ENCODE data around the gene UCK2.

Gene UCK2

DNA sequence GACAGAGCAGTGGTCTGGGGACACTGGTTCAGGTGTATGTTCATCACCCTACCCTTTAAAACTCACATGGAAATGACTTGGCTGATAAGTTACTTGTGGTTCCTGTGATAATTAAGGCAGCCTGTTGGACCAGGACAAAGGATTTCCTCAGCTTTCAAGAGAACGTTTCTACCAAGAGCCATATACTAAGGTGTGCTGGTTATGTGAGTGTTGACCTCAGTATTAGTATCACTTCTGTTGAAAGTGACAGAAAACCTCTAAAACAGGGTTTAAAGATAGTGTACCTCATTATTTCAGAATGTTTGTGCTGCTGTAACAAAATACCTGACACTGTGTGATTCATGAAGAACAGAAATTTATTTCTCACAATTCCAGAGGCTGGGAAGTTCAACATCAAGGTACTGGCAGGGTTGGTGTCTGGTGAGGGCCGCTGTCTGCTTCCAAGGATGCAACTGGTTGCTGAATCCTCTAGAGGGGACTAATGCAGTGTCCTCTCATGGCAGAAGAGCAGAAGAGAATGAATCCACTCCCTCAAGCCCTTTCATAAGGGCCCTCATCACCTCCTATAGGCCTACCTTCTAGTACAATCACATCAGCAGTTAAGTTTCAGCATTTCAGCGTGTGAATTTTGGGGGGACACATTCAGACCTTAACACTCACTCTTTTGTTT, 54.9 kb downstream of the UCK2 start:
- no peak for DNase-seq

DNA sequence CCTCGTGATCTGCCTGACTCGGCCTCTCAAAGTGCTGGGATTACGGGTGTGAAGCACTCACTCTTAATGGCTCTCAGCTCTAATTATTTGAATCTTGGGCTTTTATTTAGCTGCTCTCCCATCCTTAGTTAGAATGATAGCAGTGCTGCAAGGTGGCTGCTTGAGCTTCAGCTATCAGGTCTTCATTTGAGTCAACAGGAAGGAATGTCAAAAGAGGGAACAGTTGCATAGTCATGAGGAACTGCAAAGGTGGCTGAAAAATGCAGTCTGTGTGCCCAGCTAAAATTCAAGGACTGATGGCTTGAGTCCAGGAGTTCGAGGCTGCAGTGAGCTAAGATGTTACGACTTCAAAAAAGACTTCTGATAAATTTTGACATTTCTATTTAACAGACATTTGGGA, 55.6 kb downstream of the UCK2 start:
- peak; percentile 25 for DNase-seq

DNA sequence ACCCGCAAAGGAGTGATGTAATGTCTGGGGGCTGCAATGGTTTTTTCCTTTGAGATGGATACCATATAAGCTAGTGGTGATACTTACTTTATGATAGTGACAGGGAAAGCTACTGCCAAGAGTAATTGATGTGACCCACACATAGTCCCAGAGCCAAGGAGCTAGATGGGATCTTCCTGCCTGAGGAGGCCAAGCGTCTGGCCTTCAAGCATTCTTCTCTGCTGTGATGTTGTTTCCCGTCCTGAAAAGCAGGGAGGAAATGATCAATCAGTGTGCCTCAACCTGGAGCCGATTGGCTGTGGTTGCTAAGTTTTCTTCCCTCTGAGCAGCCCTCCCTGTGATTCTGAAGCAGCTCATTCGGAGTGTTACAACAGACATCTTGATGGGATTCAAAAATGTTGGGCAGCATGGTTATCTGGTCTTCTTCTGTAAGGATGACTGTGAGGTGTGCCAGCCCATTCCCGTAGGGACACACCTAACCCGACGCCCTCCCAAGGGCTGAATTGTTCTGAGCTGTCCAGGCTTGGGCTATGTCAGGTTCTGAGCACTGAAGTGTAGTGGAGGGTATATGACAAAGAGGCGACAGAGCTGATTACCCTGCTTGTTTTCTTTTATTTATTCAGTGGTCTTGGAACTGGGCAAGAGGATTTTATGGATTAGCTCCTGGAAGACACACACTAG, 56.7 kb downstream of the UCK2 start:
- DNase-seq, result no peak

DNA sequence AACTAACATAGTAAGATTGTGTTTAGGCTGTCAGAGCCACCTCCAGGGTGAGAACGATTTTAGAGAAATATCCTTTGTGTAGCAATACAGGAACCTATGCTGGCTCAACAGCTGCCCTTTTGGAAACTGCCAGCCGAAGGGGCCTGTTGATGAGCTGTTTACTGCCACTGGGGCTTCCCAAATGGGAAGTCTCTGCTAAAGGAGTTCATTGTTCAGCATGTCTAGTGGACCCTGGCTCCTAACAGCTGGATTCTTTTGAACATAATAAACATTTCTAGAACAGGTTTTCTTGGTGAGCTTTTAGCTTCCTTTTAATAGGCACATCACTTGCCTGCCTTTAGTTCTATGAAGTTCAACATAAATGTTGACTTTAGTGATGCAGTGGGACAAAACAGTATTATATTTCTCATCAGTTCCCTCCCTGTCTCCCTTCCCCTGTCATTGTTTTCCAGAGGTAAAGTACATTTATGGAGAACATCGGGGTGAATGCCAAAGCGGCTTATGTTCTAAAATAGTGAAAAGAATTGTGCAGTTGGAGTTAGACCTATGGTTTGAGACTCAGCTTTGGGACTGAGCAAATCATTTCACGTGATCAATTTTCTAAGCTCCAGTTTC, 57.4 kb downstream of the UCK2 start:
- DNase-seq, result no peak

DNA sequence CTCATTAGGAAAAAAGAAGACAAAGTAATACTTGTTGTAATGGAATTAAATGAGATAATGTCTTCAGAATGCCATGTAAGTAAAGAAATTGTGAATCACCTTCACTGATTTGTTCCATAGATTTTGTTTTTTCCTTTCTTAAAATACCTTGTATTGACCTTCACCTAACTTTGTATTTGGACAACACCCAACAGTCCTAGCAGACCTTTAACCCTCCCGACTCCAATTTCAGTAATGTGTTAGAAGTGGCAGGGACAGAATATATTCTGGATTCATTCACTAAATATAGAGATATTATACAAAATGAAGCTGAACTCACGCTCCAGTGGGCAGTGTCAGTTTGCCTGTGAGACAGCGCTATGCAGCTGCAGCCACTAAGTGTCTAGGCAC, 57.9 kb downstream of the UCK2 start:
- DNase-seq, result no peak

DNA sequence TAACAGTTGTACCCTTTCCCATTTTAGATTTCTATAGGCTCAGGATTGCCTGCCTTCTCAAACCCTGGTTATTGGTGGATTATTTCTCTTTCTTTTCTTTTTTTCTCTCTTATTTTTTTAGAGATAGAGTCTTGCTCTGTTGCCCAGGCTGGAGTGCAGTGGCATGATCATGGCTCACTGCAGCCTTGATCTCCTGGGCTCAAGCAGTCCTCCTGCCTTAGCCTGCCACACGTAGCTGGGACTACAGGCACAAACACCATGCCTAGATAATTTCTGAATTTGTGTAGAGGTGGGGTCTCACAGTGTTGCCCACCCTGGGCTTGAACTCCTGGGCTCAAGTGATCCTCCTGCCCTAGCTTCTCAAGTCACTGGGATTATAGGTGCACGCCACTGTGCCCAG, 58.8 kb downstream of the UCK2 start:
- DNase-seq, result no peak

DNA sequence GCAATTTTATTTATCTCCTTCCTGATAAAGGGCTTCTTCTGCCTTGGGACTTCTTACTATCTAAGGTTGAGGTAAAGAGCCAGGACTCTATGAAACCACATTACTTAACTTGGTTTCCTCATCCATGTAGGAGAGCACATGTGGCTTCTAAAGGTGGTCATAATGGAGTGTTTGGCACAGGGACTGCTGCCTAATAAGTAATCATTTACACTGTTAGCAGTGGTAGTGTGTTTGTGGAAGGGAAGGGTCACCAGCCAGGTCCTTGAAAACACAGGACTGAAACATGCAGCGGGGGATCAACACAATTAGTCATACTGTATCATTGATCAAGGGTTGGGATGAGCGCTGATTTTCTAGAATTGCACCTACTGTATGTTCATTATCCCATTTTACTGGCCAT, 59.6 kb downstream of the UCK2 start:
- no peak for DNase-seq

DNA sequence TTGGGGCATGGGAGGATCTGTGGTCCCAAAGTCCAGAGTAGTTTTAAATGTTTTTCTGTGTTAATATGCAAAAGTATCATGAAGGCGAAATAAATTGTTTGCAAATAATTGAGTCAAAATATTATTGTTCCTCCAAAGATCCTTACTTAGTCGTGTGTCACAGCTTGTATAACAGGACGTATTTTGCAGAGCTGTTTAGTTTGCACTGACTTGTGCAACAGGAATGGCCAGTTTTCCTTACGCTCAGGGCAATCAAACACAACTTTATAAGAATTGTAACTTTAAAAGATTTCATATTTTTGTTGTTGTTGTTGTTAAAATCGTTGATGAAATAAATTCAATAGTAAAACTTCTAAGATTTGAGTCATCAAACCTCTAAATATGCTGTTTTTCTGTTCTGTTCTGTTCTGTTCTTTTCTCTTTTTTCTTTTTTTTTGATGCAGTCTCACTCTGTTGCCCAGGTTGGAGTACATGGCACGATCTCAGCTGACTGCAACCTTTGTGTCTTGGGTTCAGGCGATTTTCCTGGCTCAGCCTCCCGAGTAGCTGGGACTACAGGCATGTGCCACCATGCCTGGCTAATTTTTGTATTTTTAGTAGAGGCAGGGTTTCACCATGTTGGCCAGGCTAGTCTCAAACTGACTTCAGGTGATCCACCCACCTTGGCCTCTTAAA, 60.6 kb downstream of the UCK2 start:
- no peak for DNase-seq

DNA sequence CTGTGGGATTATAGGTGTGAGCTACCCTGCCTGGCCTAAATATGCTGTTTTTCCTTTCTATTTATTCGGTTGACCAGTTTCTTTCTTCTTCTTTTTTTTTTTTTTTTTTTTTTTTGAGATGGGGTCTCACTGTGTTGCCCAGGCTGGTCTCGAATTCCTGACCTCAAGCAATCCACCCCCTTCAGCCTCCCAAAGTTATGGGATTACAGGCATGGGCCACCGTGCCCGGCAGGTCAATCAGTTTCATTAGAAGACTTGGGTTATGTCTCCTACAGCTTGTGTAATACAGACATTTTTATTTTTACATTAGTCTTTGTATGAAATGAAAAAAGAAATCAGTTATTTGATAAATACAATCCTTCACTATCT, 61.1 kb downstream of the UCK2 start:
- no peak for DNase-seq

DNA sequence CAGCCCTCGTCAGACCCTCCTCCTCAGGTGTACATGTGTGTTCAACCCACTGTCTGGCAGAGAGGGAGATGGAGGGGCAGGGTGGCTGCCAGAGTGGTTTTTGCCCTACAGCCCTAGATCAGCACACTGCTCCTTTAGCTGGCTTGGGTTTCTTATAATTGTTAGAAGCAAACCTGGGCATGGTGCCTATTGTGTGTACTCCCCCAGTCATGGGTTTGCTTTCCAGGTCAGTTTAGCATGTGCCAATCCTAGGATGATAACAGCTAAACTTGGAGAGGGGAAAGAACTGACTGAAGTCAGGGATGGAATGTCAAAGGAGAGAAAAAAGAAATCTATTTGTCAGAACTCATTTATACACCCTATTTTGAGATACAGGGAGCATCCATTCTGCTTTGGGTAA, 63.3 kb downstream of the UCK2 start:
- DNase-seq, result no peak

DNA sequence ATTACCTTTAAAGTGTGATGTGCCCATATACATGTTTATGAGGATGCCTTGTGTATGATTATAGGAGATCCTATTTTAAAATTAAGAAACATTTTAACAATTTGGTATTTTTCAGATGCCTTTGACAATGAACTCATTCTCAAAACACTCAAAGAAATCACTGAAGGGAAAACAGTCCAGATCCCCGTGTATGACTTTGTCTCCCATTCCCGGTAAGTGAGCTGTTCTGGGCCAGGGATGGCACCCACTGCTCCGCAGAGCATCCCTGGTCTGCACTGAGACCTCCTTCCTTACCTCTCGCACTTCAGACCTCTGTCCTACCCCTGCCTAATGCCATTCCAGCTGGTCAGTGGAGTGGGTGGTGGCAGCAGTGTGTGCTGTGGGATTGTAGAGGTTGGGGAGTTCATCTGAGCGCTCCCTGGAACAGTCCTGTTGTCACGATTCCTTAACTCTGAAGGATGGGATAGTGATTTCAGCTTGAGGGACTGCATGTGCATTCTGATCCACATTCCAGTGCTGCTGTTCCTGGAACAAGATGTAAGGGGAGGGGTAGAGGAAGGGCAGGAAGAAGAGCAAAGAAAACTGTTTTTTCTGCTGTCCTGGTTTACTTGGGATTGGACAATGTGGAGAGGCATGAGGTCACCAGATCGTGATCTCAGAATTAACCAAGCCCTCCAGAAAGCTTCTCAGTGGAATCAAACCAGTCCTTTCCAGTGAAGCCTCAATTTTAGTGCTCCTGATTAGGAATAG, 63.9 kb downstream of the UCK2 start:
- DNase-seq, result no peak

DNA sequence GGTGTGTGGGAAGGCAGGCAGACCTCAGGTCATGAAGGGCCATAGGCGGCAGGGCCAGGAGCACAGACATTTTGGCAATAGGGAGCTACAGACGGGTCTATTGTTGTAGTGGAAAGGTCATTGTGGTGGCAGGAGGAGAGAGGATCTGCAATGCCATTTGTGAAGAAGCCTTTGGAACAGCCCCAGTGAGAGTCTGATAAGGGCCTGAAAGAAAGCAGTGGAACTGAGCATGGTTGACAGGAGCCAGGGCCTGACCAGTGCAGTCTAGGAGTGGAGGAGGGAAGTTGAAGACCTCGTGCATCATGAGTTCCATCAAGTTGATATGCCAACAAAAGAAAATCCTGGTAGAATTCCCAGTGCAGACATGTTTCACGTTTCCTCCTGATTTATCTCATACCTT, 65.5 kb downstream of the UCK2 start:
- no peak for DNase-seq

DNA sequence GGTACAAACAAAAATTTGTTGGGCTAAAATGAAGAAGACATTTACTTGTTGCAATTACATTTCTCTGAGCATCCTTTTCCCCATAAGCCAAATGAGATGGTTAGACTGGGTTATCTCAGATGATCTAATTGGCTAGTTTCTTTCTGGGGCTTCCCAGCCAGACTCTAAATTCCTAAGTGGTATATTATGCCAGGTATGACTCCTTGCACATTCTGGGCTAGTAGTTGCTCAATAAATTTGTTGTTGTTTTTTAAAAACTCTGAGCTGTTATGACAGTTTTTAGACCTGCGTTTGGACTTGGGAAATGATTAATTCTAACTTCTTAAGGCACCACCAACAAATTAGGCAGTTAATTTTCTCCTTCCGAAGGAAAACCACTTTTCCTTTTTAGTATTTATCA, 66.1 kb downstream of the UCK2 start:
- DNase-seq, result no peak

DNA sequence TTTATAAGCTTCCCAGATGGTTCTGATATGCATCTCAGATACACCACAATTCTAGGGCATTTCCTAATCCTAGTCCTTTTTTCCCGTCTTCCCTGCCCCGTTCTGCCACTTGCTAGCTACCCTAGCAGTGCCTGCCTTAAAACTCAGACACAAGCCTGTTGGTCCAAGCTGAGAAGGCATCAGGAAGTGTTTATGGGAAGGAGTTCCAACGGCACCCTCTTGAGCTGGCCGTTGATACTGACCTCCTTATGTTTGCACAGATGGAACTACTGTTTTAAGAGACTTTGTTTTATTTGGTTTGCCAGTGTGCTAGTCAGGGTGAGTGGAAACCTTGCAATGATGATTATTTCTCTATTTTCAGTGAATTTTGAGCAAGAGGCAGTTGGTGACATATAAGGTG, 67.2 kb downstream of the UCK2 start:
- no peak for DNase-seq

DNA sequence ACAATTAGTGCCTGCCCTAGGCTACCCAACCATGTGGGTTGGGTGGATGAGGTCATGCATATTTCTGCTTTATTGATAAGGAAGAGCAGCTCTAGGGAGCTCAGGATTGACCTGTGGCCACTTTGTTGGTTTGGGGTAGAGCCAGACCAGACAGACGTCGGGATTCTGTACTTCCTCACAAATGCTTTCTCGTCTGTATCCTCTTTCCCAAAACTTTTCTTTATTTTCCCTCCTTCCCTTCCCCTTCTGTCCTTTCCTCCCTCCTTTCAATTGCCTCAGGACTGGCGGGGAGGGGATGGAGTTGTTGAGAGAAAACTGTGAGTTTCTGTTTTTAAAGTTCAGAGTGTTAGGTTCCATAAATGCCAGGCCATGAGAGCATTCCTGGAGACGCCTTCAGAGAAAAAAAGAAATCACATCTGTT, 68.0 kb downstream of the UCK2 start:
- no peak for DNase-seq

DNA sequence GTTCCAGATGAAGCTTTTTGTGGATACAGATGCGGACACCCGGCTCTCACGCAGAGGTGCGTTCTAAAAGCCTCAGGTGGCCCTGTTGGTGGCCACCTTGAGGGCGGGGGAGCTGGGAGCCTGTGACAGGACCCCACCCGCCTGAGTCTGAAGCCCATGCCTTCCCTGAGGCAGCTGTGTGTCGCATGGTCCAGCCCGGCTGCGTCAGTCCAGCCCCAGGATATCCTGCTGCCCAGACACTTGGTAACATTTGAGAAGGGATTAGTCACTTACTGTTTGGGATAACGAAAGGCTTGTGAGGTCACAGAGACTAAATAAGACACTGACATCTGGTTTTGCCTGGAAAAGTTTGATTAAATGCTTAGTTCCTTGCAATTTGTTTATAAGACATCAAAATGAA, 68.9 kb downstream of the UCK2 start:
- no peak for DNase-seq

DNA sequence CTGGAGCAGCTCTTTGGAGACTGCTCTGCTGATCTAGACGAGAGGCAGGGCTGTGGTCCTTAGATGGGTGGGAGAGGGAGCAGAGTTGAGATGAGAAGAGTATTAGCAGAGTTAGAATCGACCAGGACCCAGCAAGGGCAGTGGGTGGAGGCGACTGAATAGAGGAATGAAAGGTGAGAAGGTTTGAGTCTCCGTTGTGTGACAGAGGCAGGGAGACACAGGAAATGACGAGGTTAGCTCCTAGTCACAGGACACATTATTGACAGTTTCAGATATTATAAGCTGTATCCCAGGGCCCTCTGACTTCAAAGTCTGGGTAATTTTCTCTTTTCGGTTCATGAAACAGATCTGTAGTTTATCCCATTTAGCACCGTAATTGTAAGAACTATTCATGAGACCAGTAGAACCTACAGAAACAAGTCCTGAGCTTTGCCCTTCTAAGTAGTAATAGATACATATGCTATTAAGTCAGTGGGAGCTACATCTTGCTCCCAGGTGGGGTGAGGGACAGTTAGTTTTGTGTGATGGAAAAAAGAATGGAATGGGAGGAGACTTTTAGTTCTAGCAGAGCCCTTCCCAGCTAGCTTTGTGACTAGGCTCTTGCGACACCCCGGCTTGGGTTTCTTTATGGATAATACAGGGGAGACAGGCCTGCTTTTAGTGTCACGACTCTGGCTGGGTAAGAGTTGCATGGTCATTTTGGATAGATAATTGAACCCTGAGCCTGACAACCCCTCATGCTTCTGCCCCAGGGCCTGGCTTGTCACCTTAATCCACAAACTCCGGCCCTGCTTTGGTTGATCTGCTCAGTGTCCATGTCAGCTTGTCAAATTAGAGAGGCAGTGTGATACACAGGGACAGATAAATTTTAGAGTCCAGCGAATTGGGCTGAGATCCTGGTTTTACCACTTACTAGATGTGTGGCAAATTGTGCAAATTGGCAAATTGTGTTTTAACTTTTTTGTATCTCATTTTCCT, 70.2 kb downstream of the UCK2 start:
- peak; percentile 39 for DNase-seq

DNA sequence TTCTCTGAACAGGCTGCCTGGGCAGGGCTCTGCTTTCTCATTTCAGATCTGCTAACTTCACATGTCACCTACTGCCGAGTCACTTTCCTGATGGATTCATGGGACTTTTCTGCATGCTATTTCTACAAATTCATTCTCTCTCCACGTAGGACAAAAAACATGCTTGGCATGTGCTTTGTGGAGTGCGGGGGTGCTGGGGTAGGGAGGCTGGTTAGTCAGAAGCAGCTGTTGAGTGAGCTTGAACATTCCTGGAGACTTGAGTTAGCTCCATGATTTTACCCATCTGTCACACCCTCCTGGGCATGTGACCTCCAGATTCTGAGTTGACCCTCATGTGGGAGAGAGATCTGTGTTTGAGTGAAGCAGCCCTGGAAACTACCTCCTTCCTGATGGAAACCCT, 71.4 kb downstream of the UCK2 start:
- DNase-seq, result no peak

DNA sequence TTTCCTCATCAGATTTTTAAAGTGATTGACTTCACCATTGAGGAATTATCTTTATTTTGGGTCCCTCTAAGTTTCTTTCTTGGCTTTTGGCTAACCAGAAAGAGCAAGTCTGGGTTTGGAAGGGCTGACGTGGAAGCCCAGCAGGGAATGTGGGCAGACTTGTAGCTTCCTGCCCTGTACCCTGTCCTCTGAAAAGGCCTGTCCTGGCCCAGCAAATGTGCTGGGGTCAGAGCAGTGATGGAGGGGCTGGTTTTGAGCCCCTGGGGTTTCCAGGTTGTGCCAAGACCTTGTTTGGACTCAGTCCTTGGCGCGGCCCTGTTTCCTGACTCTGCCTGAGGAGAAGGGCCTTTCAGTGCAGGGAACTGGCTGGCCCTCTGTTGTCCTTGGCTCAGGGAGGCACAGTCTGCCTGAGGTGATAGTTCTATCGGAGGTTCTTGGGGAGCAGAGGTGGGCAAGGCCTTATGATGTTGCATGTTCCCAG, 72.1 kb downstream of the UCK2 start:
- DNase-seq, result no peak

DNA sequence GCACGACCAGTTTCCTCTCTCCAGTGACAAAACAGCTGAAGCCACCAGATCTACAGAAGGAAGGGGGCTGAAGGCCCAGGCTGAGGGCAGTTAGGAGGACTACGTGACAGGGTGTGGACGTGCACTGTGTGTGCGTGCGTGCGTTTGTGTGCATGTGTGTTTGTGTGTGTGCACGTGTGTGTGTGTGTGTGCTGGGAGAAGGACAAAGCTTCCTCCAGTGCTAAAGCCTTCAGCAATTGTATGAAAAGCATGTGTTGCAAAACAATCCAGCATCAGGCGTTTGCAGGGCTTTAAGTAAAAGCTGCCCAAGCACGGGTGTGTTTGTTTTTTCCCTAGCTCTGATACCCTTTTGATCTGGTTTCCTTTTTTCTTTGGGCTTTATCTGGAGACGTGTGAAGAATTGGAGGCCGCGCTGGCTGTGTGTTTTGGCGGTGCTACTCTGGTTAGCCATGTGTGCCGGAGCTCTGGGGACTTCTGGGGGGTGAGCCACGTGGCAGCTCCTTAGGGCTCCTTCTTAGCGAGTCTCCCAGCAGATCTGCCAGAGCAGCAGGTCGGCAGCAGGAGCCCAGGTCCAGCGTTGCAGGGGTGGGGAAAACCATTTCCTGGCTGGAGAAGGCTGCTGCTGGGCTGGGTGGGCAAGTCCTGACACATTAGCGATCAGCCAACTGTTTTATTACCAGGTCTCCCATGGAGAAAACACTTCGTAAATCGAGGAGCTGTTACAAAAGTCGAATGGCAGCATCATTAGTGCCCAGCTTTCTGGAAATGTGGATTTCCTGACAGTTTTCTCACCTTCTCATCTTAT, 73.4 kb downstream of the UCK2 start:
- DNase-seq, result no peak

DNA sequence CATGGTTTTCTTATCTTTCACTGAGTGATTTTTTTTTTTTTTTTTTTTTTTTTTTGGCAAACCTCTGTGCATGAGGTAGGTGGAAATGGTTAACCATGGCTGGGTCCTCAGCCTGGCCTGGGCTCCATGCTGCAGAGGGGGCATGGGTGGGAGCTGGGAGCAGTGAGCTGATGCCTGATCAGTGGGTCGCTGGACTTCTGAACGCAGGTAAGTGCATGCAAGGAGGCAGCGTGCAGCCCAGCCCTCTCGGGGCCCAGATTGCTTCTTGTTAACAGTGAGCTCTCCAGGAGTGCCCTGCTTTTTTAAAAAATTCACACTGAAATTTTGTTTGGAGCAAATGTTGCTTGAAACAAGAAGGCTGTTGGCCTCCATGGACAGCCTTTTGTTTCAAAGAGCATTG, 75.2 kb downstream of the UCK2 start:
- no peak for DNase-seq
